Breast epithelium (tissue), 3 donors: ENCODE data around the gene CNN2.

Experiments
- POLR2A ChIP-seq: fragments of 450-650 bp; IDR thresholded peaks from one replicate; pipeline ENCODE4 v1.6.1; 2016; ENCODE audit warnings: antibody characterized with exemption, mild to moderate bottlenecking, moderate library complexity
- TF ChIP-seq, protein P1 (sequence below), 3 donors: fragments of 450-650 bp; IDR thresholded peaks; one replicate each; pipeline ENCODE4 v1.5.1; 2016 to 2017; ENCODE audit warnings: antibody characterized with exemption in 3 of 3, mild to moderate bottlenecking in 3 of 3, moderate library complexity in 3 of 3

DNA sequence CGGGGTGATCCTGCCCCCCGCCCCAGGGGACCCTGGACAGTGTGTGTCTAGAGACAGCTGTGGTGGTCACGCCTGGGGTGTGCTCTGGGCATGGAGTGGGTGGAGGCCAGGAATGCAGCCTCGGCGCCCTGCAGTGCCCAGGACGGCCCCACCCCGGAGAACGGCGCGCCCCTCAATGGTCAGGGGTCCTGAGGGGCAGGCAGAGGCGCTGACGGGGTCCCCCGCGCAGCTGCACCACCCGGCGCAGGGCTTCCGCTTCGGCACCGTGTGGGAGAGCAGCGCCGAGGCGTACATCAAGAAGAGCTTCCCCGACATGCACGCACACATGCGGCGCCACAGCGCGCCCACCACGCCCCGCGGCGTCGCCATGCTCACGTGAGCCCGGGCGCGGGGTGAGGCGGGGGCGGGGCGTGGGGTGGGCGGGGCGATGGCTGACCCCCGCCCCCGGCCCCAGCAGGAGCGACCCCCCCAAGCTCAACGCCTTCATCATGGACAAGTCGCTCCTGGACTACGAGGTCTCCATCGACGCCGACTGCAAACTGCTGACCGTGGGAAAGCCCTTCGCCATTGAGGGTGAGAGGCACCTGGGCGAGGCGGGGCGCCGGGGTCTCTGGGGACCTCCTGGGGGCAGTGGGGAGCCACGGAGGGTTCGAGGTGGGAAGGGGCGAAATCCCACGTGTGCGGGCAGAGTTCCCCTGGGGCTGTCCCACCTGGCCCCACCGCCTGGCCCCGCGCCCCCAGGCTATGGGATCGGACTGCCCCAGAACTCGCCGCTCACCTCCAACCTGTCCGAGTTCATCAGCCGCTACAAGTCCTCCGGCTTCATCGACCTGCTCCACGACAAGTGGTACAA, 18.8 kb upstream of the CNN2 start:
- TF ChIP-seq, protein P1, sequence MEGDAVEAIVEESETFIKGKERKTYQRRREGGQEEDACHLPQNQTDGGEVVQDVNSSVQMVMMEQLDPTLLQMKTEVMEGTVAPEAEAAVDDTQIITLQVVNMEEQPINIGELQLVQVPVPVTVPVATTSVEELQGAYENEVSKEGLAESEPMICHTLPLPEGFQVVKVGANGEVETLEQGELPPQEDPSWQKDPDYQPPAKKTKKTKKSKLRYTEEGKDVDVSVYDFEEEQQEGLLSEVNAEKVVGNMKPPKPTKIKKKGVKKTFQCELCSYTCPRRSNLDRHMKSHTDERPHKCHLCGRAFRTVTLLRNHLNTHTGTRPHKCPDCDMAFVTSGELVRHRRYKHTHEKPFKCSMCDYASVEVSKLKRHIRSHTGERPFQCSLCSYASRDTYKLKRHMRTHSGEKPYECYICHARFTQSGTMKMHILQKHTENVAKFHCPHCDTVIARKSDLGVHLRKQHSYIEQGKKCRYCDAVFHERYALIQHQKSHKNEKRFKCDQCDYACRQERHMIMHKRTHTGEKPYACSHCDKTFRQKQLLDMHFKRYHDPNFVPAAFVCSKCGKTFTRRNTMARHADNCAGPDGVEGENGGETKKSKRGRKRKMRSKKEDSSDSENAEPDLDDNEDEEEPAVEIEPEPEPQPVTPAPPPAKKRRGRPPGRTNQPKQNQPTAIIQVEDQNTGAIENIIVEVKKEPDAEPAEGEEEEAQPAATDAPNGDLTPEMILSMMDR (IDR thresholded peaks at IDR 0.05), result no peak
- TF ChIP-seq POLR2A, result no peak
